Keratinocyte (primary cell): ENCODE results near the gene YIPF1. TPM values are rescaled to one million over a fixed set of nuclear protein-coding genes. Genes with fewer than 3 reads are reported as not detected.
A peak's percentile ranks its signal among the peaks of the same experiment; 100 is the strongest.

Experiments
- DNase-seq: peaks from one replicate; pipeline ENCODE4 v3.0.0-alpha.2; 2011; ENCODE audit warnings: low read depth, missing footprints, low spot score
- FAIRE-seq: peaks from 2 replicates; lab custom pipeline; 2011; peaks lifted over from hg19 to GRCh38; lab: Jason Lieb, UNC
- H2AFZ ChIP-seq: 2 replicates; pipeline ENCODE4 v1.6.0; 2012; ENCODE audit warnings: low read length, control low read depth, inconsistent platforms; ENCODE audit not compliant: control insufficient read depth
- H3K27ac ChIP-seq: 2 replicates; pipeline ENCODE4 v1.5.1; 2011; ENCODE audit warnings: low read length; ENCODE audit not compliant: control insufficient read depth, insufficient read depth
- H3K27me3 ChIP-seq: 3 replicates; pipeline ENCODE4 v1.6.0; 2011; ENCODE audit warnings: low read length; ENCODE audit not compliant: control insufficient read depth, insufficient read depth; ENCODE audit errors: extremely low read depth
- H3K36me3 ChIP-seq, 2 experiments: 2 replicates in 1 of 2; 3 replicates in 1 of 2; pipeline ENCODE4 v1.5.1; 2011; ENCODE audit warnings: low read length in 2 of 2, mild to moderate bottlenecking in 1 of 2; ENCODE audit not compliant: control insufficient read depth in 2 of 2, insufficient read depth in 2 of 2; ENCODE audit errors: extremely low read depth in 1 of 2
- H3K4me1 ChIP-seq: 3 replicates; pipeline ENCODE4 v1.5.1; 2011; ENCODE audit warnings: low read length; ENCODE audit not compliant: control insufficient read depth, insufficient read depth; ENCODE audit errors: extremely low read depth
- H3K4me2 ChIP-seq: 3 replicates; pipeline ENCODE4 v1.6.0; 2011; ENCODE audit warnings: low read depth, low read length; ENCODE audit not compliant: control insufficient read depth, insufficient read depth; ENCODE audit errors: extremely low read depth
- H3K4me3 ChIP-seq, 3 experiments: fragments of 200-600 bp in 1 of 3; sonication (generic) in 1 of 3; 2 replicates in 2 of 3; 3 replicates in 1 of 3; pipeline ENCODE4 v1.5.1; 2011 to 2016; ENCODE audit warnings: low read length in 3 of 3, mild to moderate bottlenecking in 3 of 3, control low read depth in 2 of 3, inconsistent platforms in 1 of 3, low read depth in 1 of 3, mixed read lengths in 1 of 3, mixed run types in 1 of 3, moderate library complexity in 1 of 3; ENCODE audit not compliant: control insufficient read depth in 2 of 3, insufficient read depth in 2 of 3; ENCODE audit errors: extremely low read depth in 1 of 3
- H3K79me2 ChIP-seq: 2 replicates; pipeline ENCODE4 v1.6.0; 2012; ENCODE audit warnings: low read length; ENCODE audit not compliant: control insufficient read depth, insufficient read depth
- H3K9ac ChIP-seq: 3 replicates; pipeline ENCODE4 v1.6.0; 2011; ENCODE audit warnings: low read length; ENCODE audit not compliant: control insufficient read depth, insufficient read depth; ENCODE audit errors: extremely low read depth
- H3K9me1 ChIP-seq: 3 replicates; pipeline ENCODE4 v1.6.0; 2011; ENCODE audit warnings: low read length; ENCODE audit not compliant: control insufficient read depth, insufficient read depth; ENCODE audit errors: extremely low read depth
- H3K9me3 ChIP-seq: 2 replicates; pipeline ENCODE4 v1.5.1; 2012; ENCODE audit warnings: low read depth, low read length; ENCODE audit not compliant: control insufficient read depth
- H4K20me1 ChIP-seq: 3 replicates; pipeline ENCODE4 v1.6.0; 2011; ENCODE audit warnings: low read length; ENCODE audit not compliant: control insufficient read depth, insufficient read depth; ENCODE audit errors: extremely low read depth
- EZH2 ChIP-seq: IDR thresholded peaks from one replicate; pipeline ENCODE4 v1.6.1; 2012; ENCODE audit warnings: inconsistent platforms, mild to moderate bottlenecking, low read length, moderate library complexity
- dilution Hi-C: fragments of 300-500 bp; cut with MboI; formaldehyde crosslinking; loops from one replicate; pipeline ENCODE4 v1.7.0; 2020; ENCODE audit warnings: low sequenced_read_pairs; ENCODE audit not compliant: extremely low pct_ligation_motif_present
- polyA plus RNA-seq, 5 experiments: library from polyadenylated mRNA; depleted of rRNA in 3 of 5; stranded (reverse) in 3 of 5; stranded (forward) in 1 of 5; unstranded in 1 of 5; fragments of >200 nt; gene quantifications; 1 replicate in 1 of 5; 2 replicates in 3 of 5; 3 replicates in 1 of 5; pipeline versions ENCODE4 v1.2.1 to v1.2.3, GENCODE V29; 2011 to 2012; ENCODE audit warnings: missing spikeins in 2 of 5, low read depth in 1 of 5, low replicate concordance in 1 of 5
- TF ChIP-seq, protein P1 (sequence below), 3 experiments: IDR thresholded peaks in 1 of 3; conservative IDR thresholded peaks in 1 of 3; optimal IDR thresholded peaks in 1 of 3; 2 replicates in 2 of 3; 3 replicates in 1 of 3; pipeline versions ENCODE3 to v1.5.1; 2011; ENCODE audit warnings: low read length in 3 of 3, mild to moderate bottlenecking in 3 of 3, moderate library complexity in 2 of 3, control low read depth in 1 of 3, inconsistent platforms in 1 of 3; ENCODE audit not compliant: insufficient read depth in 2 of 3; ENCODE audit errors: extremely low read depth in 1 of 3

Gene YIPF1
- polyA plus RNA-seq, 1 donor (not counting 4 experiments of a cell fraction or from before 2014, with no cell fraction given): 43.3 TPM

DNA sequence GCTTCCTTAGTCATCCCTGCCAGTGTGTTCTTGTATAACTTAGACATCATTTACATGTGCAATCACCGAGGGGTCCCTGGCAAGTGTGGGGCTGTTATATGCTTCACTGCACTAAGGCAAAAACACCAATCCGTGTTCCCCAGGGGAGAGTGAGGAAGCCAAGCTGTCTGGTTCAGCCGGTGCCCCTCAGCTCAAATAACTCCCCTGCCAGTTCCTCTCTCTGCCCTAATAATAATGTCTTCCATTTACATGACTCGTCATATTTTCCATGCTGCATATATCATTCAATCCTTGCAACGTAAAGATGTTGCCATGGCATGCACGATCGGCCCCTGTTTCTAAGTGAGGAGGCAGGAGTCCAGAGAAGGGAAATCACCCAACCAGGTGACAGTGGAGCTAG lies 27.1 kb downstream of the YIPF1 start:
- H3K4me1 ChIP-seq: no peaks in the 10 kb centered on the region
- peaks cover 12 to 15% of the 10 kb centered on the region in 2 experiments for H3K36me3 ChIP-seq
- no peaks in the 10 kb centered on the region for H3K9me1 ChIP-seq
- no peak overlapping the region for H3K27ac ChIP-seq
- no peaks in the 10 kb centered on the region for H3K9me3 ChIP-seq
- DNase-seq (no peak), FAIRE-seq (no peak)
- H4K20me1 ChIP-seq: no peaks in the 10 kb centered on the region
- no peak overlapping the region for H2AFZ ChIP-seq
- no peaks in the 10 kb centered on the region for H3K79me2 ChIP-seq
- no peaks in the 10 kb centered on the region for H3K27me3 ChIP-seq
- H3K4me2 ChIP-seq: no peak overlapping the region
- TF ChIP-seq, protein P1, sequence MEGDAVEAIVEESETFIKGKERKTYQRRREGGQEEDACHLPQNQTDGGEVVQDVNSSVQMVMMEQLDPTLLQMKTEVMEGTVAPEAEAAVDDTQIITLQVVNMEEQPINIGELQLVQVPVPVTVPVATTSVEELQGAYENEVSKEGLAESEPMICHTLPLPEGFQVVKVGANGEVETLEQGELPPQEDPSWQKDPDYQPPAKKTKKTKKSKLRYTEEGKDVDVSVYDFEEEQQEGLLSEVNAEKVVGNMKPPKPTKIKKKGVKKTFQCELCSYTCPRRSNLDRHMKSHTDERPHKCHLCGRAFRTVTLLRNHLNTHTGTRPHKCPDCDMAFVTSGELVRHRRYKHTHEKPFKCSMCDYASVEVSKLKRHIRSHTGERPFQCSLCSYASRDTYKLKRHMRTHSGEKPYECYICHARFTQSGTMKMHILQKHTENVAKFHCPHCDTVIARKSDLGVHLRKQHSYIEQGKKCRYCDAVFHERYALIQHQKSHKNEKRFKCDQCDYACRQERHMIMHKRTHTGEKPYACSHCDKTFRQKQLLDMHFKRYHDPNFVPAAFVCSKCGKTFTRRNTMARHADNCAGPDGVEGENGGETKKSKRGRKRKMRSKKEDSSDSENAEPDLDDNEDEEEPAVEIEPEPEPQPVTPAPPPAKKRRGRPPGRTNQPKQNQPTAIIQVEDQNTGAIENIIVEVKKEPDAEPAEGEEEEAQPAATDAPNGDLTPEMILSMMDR (optimal IDR thresholded peaks at IDR 0.05 in 1 of 3, IDR thresholded peaks at IDR 0.05 in 1 of 3, conservative IDR thresholded peaks at IDR 0.05 in 1 of 3; ENCODE audit: extremely low read depth in 1 of 3, insufficient read depth in 2 of 3, low read length in 3 of 3): no peak
- TF ChIP-seq EZH2: no peak
- dilution Hi-C loops: no loop called here
- H3K4me3 ChIP-seq: no peak overlapping the region
- no peak overlapping the region for H3K9ac ChIP-seq

DNA sequence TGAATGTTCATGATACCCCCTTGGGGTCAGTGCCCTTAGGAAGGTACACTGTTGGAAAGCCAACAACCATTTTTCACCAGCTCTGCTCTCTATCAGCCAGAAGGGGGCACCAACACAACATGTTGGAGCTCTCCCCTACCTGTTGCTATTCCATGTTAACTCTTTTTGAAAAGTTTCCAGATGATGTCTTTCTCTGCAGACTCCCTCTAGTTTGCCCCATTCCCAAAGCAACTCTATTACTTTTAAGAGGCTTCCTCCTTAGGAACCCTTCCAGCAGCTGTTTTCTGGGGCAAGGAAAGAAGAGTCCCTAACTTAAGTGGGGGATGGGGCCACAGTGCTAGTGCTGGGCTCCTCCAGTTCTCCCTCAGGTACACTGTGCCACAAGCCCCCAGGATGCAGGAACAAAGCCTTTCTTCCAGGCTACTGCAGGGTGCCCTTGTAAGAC lies 28.6 kb downstream of the YIPF1 start:
- Histone ChIP-seq H3K79me2 (no peaks in the 10 kb centered on the region), H3K36me3 (peaks cover 15 to 20% of the 10 kb centered on the region in 2 experiments), H4K20me1 (no peaks in the 10 kb centered on the region), H3K9me3 (no peaks in the 10 kb centered on the region), H3K27me3 (no peaks in the 10 kb centered on the region), H3K4me3 (no peak overlapping the region), H2AFZ (no peak overlapping the region), H3K4me2 (no peak overlapping the region), H3K27ac (no peak overlapping the region), H3K4me1 (no peaks in the 10 kb centered on the region), H3K9ac (no peak overlapping the region), H3K9me1 (no peaks in the 10 kb centered on the region)
- TF ChIP-seq EZH2: no peak
- TF ChIP-seq, protein P1 (optimal IDR thresholded peaks at IDR 0.05 in 1 of 3, IDR thresholded peaks at IDR 0.05 in 1 of 3, conservative IDR thresholded peaks at IDR 0.05 in 1 of 3; ENCODE audit: extremely low read depth in 1 of 3, insufficient read depth in 2 of 3, low read length in 3 of 3): peak; percentile 86 to 88 (median 87)
- DNase-seq (peak; percentile 17), FAIRE-seq (peak; percentile 78)
- dilution Hi-C loops: no loop called here
